ENCODE results near the gene SLC46A1.

SLC46A1 gene

GRCh38 chr17:28388106-28388505 is 17.9 kb downstream of the SLC46A1 start:
- Histone ChIP-seq H3K9ac (no peak overlapping the region), H3K27me3 (ENCODE audit: insufficient read depth, low read depth) (no peaks in the 10 kb centered on the region), H3K4me2 (no peak overlapping the region), H3K79me2 (ENCODE audit: insufficient read depth, low read depth) (no peaks in the 10 kb centered on the region), H3K4me1 (ENCODE audit: low read depth, poor library complexity, severe bottlenecking) (no peaks in the 10 kb centered on the region), H4K20me1 (ENCODE audit: insufficient read depth) (no peaks in the 10 kb centered on the region), H3K27ac (no peak overlapping the region), H3K36me3 (ENCODE audit: insufficient read depth) (no peaks in the 10 kb centered on the region), H3K4me3 (IDR thresholded peaks at IDR 0.05; ENCODE audit: insufficient read depth, low read depth, low read length) (no peak overlapping the region), H2AFZ (ENCODE audit: low read depth) (no peak overlapping the region)
- TF ChIP-seq, protein P1, sequence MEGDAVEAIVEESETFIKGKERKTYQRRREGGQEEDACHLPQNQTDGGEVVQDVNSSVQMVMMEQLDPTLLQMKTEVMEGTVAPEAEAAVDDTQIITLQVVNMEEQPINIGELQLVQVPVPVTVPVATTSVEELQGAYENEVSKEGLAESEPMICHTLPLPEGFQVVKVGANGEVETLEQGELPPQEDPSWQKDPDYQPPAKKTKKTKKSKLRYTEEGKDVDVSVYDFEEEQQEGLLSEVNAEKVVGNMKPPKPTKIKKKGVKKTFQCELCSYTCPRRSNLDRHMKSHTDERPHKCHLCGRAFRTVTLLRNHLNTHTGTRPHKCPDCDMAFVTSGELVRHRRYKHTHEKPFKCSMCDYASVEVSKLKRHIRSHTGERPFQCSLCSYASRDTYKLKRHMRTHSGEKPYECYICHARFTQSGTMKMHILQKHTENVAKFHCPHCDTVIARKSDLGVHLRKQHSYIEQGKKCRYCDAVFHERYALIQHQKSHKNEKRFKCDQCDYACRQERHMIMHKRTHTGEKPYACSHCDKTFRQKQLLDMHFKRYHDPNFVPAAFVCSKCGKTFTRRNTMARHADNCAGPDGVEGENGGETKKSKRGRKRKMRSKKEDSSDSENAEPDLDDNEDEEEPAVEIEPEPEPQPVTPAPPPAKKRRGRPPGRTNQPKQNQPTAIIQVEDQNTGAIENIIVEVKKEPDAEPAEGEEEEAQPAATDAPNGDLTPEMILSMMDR (conservative IDR thresholded peaks at IDR 0.05; ENCODE audit: low read depth, low read length), result no peak

GRCh38 chr17:28386391-28386790 is 19.6 kb downstream of the SLC46A1 start:
- TF ChIP-seq, protein P1 (conservative IDR thresholded peaks at IDR 0.05; ENCODE audit: low read depth, low read length), result no peak
- Histone ChIP-seq H2AFZ (ENCODE audit: low read depth) (no peak overlapping the region), H3K79me2 (ENCODE audit: insufficient read depth, low read depth) (no peaks in the 10 kb centered on the region), H3K36me3 (ENCODE audit: insufficient read depth) (no peaks in the 10 kb centered on the region), H3K27me3 (ENCODE audit: insufficient read depth, low read depth) (no peaks in the 10 kb centered on the region), H4K20me1 (ENCODE audit: insufficient read depth) (no peaks in the 10 kb centered on the region), H3K4me1 (ENCODE audit: low read depth, poor library complexity, severe bottlenecking) (no peaks in the 10 kb centered on the region), H3K4me2 (no peak overlapping the region), H3K4me3 (IDR thresholded peaks at IDR 0.05; ENCODE audit: insufficient read depth, low read depth, low read length) (no peak overlapping the region), H3K9ac (no peak overlapping the region), H3K27ac (no peak overlapping the region)

DNA sequence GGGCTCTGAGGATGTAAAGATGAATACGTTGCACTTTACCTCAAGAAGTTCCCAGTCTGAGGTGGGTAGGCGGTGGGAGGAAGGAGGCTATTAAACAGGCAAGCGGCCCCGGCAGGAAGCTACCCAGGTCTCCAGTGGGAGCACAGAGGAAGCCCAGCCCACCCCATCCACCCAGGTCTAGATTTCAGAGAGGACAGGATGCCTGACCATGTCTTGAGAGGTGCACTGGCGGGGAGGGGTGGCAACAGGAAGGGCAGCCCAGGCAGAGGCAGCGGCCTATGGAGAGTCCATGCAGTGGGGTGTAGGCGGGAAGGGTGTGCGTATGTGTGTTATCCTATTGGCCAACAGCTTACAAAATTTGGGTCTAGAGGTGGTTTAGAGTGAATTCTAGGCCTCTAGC is 20.6 kb downstream of the SLC46A1 start:
- TF ChIP-seq, protein P1 (conservative IDR thresholded peaks at IDR 0.05; ENCODE audit: low read depth, low read length), result no peak
- Histone ChIP-seq H3K27me3 (ENCODE audit: insufficient read depth, low read depth) (no peaks in the 10 kb centered on the region), H3K4me2 (no peak overlapping the region), H3K9ac (no peak overlapping the region), H3K79me2 (ENCODE audit: insufficient read depth, low read depth) (no peaks in the 10 kb centered on the region), H2AFZ (ENCODE audit: low read depth) (no peak overlapping the region), H4K20me1 (ENCODE audit: insufficient read depth) (no peaks in the 10 kb centered on the region), H3K4me3 (IDR thresholded peaks at IDR 0.05; ENCODE audit: insufficient read depth, low read depth, low read length) (no peak overlapping the region), H3K27ac (no peak overlapping the region), H3K4me1 (ENCODE audit: low read depth, poor library complexity, severe bottlenecking) (no peaks in the 10 kb centered on the region), H3K36me3 (ENCODE audit: insufficient read depth) (no peaks in the 10 kb centered on the region)

DNA sequence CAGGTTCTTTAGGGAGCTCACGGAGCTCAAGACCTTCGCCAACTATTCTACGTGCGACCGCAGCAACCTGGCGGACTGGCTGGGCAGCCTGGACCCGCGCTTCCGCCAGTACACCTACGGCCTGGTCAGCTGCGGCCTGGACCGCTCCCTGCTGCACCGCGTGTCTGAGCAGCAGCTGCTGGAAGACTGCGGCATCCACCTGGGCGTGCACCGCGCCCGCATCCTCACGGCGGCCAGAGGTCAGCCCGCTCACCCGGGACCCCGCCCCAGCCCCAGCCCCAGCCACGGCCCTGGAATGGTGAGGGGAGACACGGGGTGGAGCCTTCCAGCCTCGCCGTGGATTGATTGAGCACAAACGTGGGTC is 21.0 kb downstream of the SLC46A1 start:
- TF ChIP-seq, protein P1 (conservative IDR thresholded peaks at IDR 0.05; ENCODE audit: low read depth, low read length), result no peak
- Histone ChIP-seq H3K79me2 (ENCODE audit: insufficient read depth, low read depth) (no peaks in the 10 kb centered on the region), H3K9ac (no peak overlapping the region), H3K36me3 (ENCODE audit: insufficient read depth) (no peaks in the 10 kb centered on the region), H4K20me1 (ENCODE audit: insufficient read depth) (no peaks in the 10 kb centered on the region), H3K27me3 (ENCODE audit: insufficient read depth, low read depth) (no peaks in the 10 kb centered on the region), H3K4me3 (IDR thresholded peaks at IDR 0.05; ENCODE audit: insufficient read depth, low read depth, low read length) (no peak overlapping the region), H3K4me2 (no peak overlapping the region), H3K27ac (no peak overlapping the region), H2AFZ (ENCODE audit: low read depth) (no peak overlapping the region), H3K4me1 (ENCODE audit: low read depth, poor library complexity, severe bottlenecking) (no peaks in the 10 kb centered on the region)

All from KMS-11 (cell line).